HG02571 (cell line): ENCODE results near the gene BMP10.

Experiments
- ATAC-seq: cut with Tn5 transposase; IDR thresholded peaks from one replicate; pipeline ENCODE4 v1.9.1; 2021; ENCODE audit warnings: mild to moderate bottlenecking, moderate library complexity; ENCODE audit not compliant: unreplicated experiment

BMP10 gene, protein sequence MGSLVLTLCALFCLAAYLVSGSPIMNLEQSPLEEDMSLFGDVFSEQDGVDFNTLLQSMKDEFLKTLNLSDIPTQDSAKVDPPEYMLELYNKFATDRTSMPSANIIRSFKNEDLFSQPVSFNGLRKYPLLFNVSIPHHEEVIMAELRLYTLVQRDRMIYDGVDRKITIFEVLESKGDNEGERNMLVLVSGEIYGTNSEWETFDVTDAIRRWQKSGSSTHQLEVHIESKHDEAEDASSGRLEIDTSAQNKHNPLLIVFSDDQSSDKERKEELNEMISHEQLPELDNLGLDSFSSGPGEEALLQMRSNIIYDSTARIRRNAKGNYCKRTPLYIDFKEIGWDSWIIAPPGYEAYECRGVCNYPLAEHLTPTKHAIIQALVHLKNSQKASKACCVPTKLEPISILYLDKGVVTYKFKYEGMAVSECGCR

DNA sequence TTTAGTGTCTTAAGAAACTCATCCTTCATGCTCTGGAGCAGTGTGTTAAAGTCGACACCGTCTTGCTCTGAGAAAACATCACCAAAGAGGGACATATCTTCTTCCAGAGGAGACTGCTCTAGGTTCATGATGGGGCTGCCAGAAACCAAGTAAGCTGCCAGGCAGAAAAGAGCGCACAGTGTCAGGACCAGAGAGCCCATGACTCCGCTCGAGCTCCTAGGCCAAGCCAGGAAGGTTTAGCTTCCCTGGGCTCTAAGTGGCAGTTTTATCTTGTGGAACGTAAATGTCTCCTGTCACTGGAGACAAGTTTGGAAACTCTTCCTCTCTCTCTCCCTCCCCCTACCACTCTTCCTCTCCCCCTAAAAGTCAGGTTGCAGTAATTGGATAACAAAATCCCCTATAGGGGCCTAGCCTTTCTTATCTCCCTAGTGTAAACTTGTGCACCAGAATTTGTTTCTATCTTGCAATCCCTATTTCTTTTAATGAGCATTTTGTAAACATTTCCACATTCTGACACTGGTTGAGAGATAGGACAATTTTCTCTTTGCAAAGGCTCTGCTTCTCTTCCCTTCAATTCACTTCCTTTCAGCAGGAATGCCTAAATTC, at the start of gene BMP10:
Gene BMP10 (minus strand): TSS at position 239 of the 606 bp plus-strand sequence. CDS start 39 bp downstream, at position 200.
- ATAC-seq = no peak

DNA sequence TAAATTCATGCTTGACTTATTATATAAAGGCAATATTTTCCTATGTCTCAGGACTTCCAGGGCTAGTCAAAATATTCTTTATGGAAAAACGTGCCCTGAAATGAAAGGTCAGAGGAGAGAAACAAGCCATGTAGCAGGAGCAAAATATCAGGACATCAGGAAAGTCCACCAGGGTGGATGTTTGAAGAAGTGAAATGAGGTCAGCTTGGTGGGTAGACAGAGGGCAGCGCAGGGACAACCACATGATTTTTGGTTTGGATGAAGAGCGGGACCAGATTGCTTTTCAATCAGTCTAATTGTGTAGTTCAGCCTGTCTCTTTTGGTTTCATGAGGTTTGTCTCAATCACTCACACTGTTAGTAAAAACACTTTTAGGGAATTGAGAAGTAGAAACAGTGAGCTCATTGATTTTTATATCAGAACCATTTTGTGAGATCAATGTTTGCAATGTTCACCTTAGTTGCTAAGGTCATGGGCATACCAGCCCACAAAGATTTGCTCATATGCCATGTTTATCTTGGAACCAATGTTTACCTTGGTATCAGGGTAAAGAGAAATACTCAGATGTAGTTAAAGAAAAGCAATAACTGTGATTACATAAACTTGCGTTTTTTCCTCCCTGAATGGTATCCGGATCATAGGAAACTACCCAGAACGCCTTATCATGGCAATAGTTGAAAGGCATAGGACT, 49.4 kb upstream of the BMP10 start:
- ATAC-seq = no peak

DNA sequence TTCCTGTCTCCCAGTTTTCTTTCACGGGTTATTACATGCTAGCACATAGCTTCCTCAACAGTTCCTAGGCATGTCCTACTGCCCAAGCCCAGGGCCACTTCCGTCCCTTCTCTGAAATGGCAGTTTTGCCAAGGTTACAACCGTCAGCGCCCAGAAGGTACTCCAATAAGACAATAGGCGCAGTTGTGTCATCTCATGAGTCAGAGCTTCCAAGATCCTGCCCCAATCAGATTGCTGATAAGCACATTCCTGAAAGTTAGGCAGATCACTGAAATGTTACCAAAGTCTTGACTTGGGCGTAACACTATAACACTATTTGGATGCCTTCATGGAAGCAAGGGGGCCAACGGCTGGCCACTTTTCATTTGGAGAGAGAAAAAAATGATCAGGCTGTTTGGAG, 47.3 kb upstream of the BMP10 start:
- no peak for ATAC-seq

DNA sequence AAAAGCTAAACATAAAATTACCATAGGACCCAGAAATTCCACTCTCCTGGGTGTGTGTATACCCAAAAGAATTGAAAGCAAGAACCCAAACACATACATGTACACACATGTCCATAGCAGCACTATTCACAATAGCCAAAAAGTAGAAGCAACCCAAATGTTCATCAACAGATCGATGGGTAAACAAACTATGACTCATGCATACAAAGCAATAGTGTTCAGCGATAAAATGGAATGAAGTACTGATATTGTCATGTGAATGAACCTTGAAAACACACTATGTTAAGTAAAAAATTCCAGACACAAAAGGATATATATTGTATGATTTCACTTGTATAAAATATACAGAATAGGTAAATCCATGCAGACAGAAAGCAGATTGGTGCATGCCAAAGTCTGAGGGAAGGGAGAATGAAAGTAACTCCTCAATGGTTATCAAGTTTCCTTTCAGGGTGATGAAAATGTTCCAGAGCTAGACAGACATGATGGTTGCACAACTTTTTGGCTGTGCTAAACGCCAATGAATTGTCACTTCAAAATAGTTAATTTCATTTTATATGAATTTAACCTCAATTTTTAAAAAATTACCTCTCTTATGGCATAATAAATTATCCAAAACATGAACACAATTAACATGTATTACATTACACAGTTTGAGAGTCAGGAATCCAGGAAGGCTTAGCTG, 46.0 kb upstream of the BMP10 start:
- no peak for ATAC-seq

DNA sequence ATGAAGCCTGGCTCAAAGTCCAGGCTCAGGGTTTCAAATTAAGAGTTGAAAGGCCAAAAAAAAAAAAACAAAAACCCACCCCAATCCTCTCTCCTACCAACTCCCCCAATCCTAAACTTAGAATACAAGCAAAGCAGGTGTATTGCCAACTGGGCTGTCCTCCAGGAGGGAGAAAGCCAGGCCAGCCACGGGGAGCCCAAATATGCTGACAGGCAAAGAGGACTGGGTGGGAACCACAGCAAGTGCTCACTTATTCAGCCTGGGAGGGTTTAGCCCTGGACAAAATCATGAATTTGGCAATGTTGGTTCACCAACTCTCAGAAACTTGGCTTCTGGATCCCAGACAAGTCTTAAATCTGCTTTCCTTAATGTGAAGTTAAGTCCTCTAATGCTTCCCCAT, 45.0 kb upstream of the BMP10 start:
- no peak for ATAC-seq

DNA sequence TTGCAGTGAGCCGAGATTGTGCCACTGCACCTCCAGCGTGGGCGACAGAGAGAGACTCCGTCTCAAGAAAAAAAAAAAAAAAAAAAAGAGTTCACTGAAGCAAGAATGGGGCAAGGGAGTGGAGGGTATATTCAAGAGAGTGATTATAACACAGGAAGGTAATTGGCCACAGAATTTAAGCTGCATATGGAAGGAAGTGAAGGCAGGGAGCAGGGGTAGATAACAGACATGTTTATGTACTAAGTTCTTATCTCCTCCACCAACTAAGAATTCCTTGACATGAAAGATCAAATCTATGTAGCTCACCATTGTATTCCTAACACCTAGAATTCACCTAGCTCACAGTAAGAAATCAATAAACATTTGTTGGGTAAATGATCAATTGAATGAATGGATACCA, 44.2 kb upstream of the BMP10 start:
- no peak for ATAC-seq

DNA sequence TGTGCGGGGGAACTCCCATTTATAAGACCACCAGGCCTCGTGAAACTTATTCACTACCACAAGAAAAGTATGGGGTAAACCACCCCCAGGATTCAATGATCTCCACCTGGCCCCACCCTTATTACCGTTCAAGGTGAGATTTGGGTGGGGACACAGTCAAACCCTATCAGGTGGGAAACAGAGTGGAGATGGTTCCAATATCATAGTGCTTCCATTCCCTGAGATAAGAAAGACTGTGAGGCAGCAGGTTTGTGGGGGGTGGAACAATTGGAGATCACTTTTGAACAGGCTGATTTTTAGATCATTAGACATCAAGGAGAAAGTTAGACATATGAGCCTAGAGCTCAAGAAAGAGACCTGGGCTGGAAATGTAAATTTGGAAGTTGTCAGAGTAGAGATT, 42.2 kb upstream of the BMP10 start:
- ATAC-seq = no peak

DNA sequence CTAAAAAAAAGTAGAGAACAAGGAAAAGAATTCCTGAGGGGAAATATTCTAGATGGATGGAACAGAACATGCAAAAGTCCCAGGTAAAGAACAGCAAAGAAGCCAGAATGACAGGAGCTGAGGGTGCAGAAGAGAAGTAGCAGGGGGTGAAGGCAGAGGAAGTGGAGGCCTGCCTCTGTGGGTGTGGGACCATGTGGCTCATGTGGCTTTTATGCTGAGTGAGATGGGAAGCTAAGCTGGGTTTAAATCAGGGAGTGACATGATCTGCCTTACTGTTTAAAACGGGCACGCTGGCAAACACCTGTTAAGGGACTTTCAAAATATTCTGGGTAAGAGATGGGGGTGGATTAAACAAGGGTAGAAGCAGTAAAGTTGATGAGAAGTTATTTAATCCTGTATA, 41.5 kb upstream of the BMP10 start:
- ATAC-seq = no peak

DNA sequence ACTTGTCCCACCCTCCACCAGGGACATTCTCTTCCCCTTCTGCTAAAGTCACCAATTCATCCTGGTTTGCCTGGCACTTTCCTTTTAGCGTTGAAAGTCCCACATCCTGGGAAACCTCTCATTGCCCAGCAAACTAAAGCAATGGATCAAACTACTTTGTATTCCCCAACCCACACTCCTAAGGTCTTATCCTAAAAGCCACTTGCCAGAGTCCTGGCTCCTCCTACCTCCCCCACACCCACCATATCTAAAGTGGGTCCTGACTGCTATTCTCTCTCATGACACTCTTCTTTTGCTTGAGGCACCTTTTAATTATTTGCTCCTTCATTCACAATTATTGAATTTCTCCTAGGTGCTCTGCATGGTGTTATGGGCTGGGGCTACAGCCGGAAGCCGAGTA, 40.9 kb upstream of the BMP10 start:
- ATAC-seq = no peak

DNA sequence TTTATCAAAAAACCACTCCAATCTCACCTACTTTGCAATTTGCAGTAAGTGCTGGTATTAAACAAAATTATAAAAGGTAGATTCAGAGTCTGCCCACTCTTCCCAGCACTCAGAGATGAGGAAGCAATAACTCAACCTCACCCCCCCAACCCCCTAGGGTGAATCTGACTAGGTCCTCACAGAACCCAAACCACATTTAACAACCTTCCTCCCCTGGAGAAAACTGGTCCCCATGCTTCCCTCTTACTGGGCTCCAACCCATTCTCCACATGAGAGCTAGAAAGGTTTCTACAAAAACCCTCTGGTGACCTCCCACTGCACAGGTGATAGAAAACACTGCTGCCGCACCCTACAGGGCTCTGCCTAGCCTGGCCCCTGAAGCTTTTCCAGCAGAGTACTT, 40.5 kb upstream of the BMP10 start:
- ATAC-seq = no peak

DNA sequence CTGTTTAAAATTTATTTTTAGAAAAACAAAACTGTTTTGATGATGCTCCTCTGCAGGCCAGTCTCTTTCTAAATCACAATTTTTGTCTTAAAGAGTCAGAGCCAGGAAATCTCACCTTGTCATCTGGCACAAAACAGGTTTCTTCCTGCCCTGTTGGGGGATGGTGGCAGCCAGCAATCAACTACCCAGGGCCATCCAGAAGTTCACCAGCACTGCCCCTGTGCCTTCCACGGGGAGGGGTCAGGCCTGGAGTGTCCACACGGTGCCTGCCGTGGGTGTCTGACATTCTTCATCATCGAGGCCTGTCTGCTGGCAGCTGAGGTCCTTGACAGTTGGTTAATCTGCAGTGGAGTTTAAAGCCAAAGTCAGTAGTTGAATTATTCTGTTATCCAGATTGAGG, 40.0 kb upstream of the BMP10 start:
- ATAC-seq = no peak

DNA sequence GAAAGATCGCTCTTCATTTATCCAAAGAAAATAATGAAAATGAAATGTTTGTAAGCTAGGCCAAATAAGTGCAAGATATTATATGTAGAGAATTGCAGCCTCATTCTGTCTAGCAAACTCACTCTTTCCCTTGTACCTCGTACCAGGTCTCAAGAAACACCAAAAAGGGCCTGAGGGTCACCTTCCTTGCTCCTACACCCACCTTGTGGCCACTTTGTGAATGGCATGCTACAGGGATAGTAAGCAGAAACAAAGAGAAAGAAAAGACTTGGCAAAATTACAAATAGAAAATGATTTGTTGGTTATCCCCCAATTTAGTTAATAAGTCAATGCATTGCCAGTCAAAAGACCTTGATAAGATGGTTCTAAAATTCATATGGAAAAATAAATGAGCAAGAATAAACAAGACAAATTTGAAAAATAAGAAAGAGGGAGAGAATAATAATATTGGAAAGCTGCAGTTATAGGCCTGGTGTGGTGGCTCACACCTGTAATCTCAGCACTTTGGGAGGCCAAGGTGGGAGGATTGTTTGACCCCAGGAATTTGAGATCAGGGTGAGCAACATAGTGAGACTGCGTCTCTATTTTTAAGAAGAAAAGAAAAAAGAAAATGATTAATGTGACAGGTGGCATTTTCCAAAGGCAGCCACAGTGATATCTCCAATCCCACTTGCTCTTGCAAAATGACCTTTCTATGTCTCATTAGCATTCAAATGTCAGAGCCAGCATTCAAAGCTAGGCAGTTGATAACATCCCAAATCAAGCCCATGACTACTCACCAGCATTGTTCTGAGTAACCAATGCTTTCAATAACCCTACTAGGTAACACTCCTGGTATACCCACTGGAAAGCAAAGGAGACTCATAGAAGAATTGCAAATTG, 38.8 kb upstream of the BMP10 start:
- no peak for ATAC-seq

DNA sequence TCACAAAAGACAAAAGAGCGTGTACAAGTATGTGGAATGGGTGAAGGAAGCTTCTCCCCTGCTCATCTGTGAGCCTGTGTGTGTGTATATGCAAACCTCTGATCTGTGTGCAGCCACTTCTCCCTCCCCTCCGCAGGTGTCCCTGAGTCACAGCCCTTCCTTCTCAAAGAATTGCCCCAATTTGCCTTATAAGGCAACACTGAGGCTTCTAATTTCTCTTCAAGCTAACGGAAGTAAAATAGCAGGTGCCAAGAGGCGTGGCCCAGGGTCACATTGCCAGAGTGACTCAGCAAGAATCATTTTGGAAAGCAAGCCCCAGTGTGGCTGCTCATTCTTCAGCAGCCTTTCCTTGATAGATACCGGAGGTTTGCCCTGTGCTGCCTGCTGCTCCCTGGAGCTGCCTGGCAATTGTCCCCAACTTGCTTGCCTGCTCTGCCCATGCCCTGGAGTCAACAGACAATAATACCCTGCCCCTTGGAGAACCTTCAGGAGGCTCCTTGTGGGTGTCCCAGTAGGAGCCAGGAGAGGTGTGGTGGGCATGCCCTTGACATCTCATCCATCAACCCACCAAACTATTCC, 37.3 kb upstream of the BMP10 start:
- ATAC-seq = peak; percentile 97

DNA sequence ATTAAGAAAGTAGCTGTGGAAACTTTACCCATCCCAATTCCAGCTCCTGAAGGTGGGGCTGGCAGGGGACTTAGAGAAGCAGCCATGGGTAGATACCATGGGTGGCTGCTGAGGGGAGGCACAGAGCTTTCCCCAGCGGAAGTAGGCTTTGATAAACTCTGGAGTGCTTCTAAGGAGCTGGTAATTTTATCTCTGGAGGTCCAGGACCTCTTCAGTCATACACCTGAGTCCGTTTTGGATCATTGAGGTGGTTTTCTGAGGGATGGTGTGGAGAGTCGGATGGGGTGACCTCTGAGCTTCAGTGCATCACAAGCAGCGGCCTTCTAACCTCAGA, 36.7 kb upstream of the BMP10 start:
- ATAC-seq = peak; percentile 15

DNA sequence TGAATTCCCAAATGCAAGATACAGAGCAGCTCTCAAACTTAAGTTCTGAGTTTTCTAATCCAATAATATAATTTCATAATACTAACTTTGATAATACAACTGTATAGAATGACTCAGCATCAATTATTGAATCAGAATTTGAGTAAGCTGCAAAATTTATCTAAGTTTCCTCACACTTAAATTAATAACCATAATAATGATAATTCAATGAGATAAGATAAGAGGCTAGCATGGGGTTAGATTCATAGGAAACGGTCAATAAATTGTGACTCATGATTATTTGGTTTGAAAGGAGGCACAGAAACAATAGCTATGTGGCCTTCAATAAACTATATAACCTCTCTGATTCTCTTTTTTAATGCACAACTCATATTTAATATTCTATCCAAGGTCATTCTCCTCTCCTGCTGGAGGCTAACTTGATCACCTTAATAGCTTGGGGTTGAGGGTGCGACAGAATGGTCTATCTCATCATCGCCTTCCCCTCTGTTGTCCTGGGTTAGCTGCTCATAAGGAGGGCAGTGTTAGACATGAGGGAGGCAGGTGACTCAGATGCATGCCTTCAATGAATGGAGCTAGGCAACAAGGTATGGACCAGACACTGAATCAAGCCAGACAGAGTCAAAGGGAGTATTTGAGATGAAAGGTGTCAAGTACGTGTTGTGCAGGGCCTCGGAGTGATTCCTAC, 36.2 kb upstream of the BMP10 start:
- no peak for ATAC-seq

DNA sequence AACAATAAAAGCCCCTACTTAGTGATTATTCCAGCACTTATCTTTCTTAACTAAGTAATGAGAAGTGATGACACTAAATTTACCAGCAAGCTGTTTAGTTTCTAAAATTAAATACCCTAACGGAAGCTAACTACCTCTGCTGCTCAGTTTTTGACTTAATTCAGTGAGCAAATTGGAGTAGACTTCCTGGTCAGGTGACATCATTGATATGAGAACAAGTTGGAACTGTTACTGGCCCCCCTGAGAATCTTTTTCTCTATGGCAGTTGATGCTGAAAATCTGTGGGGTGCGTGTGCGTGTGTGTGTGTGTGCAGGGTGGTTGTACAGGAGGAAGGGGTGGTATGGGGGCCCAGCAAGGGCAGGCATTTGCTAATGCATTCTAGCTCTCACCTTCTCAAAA, 35.5 kb upstream of the BMP10 start:
- no peak for ATAC-seq

DNA sequence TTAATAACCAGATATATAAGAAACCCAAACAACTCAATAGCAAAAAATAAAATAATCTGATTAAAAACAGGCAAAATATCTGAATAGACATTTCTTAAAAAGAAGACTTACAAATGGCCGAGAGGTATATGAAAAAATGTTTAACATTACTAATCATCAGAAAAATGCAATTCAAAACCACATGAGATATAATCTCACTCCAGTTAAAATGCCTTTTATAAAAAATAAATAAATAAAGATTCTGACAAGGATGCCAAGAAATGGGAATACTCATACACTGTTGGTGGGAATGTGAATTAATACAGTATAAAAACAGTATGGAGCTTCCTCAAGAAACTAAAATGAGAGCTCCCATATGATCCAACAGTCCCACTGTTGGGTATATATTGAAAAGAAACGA, 33.9 kb upstream of the BMP10 start:
- no peak for ATAC-seq

DNA sequence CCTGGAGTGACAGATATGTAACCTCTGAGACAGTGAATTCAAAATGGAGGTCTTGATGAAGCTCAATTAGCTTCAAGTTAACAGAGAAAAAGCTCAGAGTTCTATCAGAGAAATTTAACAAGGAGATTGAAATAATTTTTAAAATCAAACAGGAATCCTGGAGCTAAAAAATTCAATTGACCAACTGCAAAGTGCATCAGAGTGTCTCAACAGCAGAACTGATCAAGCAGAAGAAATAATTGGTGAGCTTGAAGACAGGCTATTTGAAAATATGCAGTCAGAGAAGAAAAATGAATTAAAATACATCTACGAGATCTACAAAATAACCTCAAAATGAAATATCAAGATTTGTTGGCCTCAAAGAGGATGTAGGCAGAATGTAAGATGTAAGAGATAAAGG, 30.4 kb upstream of the BMP10 start:
- ATAC-seq = no peak

DNA sequence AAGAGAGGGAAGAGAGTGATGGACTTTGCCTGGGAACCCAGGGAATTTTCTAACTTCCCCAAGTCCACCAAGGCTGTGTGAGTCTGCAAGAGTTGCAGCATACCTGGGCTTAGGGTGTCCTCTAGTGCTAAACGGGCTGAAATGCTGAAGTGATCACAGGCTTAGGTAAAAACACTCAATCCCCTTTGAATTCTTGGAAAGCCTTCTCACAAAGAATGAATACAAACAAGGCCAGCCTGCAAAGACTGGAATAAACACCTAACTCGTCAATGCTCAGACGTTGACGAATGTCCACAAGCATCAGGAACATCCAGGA, 30.0 kb upstream of the BMP10 start:
- no peak for ATAC-seq
